ENCODE results near the gene RTN4.
A peak's percentile ranks its signal among the peaks of the same experiment; 100 is the strongest.
"Not testable (repeated sequence)": the region's sequence is repeated elsewhere in the genome, so short reads cannot be mapped to it uniquely, and the experiment has no call there.

The RTN4 gene

GRCh38 chr2:55003706-55004639 is 46.3 kb downstream of the RTN4 start:
- DNase-seq = no peak

DNA sequence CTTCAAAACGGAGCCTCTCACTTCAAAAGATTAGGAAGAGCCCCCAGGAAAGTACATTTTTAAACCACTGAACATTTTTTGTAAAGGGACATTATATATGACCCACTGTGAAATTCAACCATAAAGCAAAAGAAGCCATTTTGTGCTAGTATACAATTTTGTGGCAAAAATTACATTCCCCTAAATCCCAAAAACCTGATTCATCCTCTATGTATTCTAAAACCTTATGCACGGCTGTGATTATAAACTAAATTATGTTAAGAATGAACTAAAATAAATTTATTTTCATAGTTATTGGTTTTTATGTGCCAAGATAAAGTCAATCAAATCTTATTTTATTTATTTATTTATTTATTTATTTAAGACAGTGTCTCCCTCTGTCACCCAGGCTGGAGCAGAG is 48.5 kb downstream of the RTN4 start:
- DNase-seq = no peak

DNA sequence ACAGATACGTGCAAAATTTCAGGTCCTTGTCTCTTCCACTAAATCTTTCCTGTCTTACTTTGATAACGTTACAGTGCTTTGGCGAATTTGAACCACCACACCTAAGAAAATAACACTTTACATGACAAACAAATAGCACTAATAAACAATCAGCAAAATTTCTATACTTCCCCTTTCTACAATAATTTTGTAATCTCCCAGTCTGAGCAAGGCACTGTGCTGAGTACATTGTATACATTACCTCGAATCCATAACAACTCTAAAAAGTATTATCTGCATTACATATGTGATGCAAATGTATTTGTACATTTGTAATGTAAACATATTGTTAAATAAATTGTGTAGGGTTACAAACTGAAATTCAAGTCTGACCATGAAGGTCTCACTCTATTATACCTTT is 49.9 kb downstream of the RTN4 start:
- DNase-seq = no peak

GRCh38 chr2:54999182-54999581 is 51.1 kb downstream of the RTN4 start:
- no peak for DNase-seq

- no peak for DNase-seq
Measured at GRCh38 chr2:54997826-54998225, 52.4 kb downstream of the RTN4 start.

DNA sequence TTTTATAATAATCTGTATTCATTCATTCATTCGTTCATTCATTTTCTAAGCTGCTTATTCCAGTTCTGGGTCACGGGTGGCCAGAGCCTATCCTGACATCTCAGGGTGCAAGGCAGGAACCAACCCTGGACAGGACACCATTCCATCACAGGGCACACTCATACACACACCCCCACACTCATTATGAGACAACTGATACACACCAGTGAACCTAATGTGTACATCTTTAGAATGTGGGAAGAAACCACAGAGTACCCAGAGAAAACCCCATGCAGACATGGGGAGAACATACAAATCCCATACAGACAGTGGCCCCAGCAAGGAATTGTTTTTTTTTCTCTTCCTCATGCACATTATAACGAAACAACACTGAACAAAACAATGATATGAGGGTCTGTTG is 54.7 kb downstream of the RTN4 start:
- no peak for DNase-seq

- DNase-seq = not testable (repeated sequence)
Measured at GRCh38 chr2:54990694-54991093, 59.6 kb downstream of the RTN4 start.

DNA sequence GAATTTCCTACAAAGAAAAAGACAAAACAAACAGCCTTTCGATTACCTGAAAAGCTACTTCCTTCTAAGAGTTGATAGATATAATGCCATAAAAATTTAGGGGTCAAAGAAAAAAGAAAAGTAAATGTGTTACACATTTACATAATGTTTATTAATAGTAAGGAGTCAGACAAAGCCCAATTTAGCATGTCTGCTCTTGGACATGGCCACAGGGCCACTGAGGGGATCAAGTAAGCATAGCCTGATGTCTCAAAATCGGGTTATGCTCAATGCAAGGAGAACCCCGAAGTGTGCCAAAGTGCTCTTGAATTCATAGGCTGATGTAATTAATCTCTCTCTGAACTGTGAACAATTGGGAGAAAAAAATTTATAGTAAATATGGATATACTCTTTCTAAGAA is 61.6 kb downstream of the RTN4 start:
- no peak for DNase-seq

DNA sequence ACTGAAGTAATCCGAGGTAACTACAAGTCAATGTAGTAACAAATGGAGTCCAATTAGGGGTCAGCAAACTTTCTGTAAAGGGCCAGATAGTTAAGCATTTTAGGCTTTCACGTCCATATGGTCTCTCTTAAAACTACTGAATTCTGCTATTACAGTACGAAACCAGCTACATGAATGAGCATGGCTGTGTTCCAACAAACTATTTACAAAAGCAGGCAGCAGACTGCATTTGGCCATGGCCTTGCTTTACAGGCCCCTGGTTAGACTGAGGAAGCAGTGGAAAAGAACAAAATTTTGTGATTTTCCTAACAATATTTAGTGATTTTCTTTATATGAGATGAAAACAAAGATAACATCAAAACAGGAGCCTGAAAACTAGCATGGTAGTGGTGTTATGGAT is 64.0 kb downstream of the RTN4 start:
- no peak for DNase-seq

GRCh38 chr2:54984476-54984875 is 65.8 kb downstream of the RTN4 start:
- DNase-seq = no peak

- DNase-seq = no peak
Measured at GRCh38 chr2:54983345-54984220, 66.7 kb downstream of the RTN4 start.

DNA sequence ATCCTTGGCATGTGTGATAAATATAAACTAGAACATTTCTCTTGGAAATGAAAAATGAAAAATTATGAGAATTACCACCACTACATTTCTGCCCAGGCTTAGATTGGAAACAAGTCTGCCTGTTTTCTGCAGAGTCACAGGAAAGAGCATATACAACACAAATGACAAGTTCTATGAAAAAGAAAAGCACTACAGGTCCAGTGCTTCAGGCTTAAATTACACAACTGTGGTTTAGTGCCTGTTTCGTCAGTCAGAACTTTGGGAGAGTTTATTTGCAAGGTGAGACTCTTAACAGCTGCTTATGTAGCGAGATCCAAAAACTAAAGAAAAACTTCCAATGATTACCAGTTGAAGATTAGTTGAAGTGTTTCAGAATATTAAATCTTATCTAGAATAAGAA is 68.9 kb downstream of the RTN4 start:
- DNase-seq = no peak

GRCh38 chr2:54979321-54980044 is 70.8 kb downstream of the RTN4 start:
- no peak for DNase-seq

DNA sequence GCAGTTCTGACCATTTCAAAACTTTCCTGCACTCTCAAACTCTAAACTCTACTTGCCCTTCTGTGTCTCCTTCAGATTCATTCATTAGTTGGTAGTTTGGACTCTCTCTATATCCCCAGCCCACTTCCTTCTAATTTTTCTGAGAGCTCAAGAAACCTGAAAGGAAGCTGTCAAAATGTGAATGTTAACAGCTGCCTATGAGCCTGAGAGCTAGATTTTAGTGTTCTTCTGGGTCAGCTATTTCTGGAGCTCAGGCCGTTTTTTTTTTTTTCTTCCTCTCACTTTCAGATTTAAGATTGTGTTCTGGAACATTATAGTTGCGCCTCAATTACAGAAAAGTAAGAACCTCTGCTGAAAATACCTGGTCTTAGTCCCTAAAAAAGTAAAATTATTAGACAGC is 73.1 kb downstream of the RTN4 start:
- DNase-seq = no peak

- no peak for DNase-seq
Measured at GRCh38 chr2:54975598-54976492, 74.4 kb downstream of the RTN4 start.

- no peak for DNase-seq
Measured at GRCh38 chr2:54975175-54975574, 75.1 kb downstream of the RTN4 start.

DNA sequence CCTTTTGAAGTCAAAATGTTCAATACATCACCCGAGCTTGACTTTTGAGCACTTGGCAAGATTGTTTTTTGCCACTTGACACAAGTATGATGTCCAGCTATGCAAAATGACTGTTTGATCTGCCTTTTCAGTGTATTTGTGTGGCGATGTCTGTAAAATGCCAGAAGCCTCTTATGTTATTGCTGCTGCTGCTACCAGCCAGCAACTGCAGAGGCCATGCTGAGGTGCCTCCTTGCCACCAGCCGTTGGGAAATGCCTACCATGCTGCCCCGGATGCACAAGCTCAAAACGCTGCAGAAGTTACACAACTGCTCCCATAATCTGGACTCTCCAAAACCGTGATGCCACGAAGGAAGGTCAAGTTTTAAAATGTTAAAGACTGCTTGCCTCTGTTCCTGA is 80.3 kb downstream of the RTN4 start:
- peak; percentile 35 for DNase-seq

- DNase-seq = peak; percentile 56
Measured at GRCh38 chr2:54969295-54969939, 80.8 kb downstream of the RTN4 start.

DNA sequence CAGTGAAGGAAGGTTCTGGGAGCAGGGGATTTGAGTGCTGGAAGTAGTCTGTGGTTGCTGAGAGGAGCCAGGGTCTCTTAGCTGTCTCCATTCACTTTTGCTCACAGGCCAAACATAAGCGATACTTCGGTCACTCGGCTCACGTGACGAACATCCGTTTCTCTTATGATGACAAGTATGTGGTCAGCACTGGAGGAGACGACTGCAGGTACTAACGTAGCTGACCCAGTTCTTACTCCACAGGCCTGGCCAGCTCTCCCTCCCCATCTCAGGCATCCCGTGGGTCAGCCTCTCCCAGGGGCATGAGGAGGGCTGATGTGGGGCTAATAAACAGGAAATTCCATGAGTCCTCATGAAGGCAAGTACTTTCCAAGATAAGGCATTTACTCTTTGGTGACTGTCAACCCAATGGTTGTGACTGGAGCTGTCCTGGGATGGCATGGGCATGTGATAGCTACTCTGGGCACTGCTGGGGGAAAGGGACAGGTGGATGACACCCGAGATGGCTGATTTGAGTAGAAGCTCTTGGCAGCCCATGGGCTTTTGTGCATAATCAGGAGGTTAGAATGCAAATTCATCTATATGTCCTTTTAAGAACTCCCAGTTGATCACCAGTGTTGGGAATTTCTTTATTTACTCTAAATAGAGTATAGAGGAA is 81.6 kb downstream of the RTN4 start:
- DNase-seq = no peak

- DNase-seq = no peak
Measured at GRCh38 chr2:54967759-54968365, 82.4 kb downstream of the RTN4 start.

- DNase-seq = no peak
Measured at GRCh38 chr2:54967269-54967668, 83.0 kb downstream of the RTN4 start.
